Measurements from ENCODE around the gene ST8SIA2.

ST8SIA2 gene

DNA sequence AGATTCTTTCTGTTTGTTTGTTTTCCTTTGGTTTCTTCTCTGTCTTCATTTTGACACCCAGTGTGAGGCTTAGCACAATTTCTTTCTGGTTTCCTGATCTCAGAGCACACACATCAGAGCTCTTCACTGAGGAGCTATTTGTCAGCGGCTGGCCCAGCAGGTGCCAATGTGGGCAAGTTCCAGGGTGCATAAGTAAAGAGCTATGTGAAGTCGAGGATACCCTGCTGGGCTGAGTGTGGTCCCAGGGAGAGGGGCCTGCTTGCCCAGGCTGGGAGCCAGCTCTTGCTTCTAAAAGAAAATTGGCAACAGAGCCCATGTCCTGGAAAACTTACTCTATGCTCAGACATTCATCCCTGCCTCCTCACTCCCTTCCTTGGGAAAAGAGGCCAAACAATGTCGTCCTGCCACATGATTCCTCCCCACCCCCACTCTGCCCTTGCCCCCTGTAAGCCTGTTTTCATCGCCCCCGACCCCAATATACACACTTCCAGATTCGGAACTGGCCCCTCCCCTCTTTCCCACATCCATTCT, 101.2 kb downstream of the ST8SIA2 start:
- DNase-seq (ENCODE audit: low read depth), result no peak

DNA sequence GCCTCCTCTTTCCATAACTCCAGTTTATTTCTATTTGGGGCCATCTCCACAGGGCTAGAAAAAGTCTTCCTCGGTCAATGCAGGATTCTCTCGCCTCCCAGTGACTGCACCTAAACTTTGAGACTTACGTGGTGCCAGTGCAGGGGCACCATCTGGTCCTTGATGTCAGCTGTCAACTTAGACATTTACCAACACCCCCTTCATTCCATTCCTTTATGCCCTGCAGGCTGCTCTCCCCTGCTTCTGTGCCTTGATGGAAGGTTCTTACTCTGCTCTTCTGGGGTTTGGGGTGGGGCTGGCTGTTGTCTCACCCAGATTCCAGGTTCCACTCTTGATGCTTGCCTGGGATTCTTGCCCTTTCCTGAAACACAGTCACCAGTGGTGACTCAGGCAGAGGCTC, 101.8 kb downstream of the ST8SIA2 start:
- no peak for DNase-seq (ENCODE audit: low read depth)

DNA sequence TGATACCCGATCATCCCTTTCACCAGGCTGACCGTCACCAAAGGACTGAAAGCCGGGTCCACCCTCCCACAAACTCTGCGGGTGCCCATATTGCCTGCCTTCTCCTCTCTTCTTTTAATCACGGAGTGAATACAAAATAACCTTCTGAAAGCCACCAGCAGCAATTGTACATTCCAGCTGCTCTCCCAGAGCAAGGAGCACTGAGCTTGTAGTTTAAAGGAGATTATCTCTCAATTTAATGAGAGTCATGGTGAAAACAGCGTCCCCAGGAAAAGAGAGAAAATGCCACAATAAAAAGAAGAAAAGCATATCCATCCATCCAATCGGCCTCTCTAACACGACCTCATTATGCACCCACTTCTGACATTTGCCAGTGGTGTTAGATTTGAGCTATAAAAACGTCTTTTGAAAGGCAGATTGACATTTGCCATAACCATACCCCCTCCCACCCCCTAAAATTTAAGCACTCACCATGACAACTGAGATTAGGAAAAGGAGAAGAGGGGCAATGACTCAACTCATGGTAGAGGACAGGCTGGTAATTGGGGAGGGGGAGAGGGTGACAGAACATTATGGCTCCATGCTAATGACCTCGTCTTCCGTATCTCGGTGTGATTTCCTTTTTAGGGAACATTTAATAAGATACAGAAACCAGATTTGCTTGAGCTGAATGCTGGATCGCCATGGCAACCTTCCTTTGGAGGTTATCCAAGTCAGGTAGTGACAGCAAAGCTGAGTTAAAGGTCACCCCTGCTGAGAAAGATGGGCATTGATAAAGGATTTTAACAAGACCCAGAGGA, 106.2 kb downstream of the ST8SIA2 start:
- DNase-seq (ENCODE audit: low read depth), result no peak

DNA sequence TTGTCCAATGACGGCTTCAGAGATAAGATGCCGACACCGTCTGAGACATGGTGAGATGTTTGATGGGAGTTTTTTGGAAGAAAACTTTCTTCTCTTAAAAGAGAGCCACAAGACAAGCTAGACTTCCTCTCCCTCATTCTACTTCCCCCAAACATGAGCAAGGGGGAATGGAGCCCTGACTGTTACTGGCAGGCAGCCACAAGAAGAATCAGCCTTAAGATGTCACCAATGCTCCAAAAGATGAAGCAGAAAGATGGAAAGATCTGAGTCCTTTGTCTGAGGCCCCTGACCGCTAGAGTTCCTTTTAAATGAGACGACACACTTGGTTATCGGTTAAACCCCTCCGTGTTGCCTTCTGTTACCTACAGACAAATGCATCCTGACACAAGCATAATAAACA, 108.7 kb downstream of the ST8SIA2 start:
- DNase-seq (ENCODE audit: low read depth), result no peak

DNA sequence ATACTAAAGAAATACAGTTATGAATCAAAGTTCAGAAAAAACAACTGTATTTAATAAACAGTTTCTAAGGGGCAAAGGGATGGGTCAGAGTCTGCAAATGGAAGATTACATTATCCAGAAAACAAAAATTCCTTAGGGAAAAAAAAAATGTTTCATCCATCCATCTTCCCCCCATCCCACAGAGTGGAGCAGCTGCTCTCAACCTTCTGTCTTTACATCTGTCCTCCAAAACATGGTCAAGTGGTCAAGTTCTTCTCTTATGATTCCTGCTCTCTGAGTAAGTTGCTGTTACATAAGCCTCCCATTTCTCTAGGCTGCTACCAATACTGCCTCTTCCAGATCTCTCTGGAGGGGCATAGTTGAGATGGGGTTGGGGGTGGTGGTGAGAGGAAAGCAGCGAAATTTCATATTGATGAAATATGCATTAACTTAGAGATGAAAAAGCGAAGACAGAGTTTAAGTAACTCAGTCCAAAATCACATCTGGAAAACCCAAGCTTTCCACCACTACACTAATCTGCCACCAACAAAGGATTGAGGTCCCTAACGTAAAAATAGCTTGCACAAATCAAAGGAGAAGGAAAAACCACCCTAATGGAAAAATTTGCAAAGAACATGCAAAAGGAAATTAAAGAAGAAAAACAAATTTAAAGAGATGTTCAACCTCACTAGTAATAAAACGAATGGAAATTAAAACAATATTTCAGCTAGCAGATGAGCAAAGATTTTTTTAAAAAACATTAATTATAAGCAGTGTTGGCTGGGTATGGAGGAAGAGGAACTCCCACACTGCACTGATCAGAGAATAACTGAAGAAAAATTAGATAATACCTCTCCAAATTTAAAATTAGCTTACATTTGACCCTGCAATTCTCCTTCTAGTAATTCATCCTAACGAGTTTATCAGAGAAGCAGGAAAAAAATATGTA, 109.5 kb downstream of the ST8SIA2 start:
- DNase-seq (ENCODE audit: low read depth), result no peak

DNA sequence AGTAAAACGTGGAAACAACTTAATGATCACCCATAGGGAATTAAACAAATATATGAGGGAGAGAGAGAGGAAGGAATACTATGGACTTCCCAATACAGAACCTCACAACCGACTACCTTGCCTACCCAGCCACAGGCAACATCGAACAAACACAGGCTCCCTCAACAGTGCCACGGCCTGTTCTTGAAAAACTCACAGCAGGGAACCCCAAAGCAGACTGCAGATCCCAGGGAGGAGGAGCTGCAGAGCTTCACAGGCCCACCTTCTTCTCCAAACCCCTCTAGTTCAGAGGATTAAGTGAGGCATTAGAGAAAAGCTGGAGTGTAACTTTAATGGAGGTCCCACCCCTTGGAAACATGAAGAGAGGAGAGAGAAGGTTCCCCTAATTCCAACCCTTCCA, 110.2 kb downstream of the ST8SIA2 start:
- no peak for DNase-seq (ENCODE audit: low read depth)

DNA sequence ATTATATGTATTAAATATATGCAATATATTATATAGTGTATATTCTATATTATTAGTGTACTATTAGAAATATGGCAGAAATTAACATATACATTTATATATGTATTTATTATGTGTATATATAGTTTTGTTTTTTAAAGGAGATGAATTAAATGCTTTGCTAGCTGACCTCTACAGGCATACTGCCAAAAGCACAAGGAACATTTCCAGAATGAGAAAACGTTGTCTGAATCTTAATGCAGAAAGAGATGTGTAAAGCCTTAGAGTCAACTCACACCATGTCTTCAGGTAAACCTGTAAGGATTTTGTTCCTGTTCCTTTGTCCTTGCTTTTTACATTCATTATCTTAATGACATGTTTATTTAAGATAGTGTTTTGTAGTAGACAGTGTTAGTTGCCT, 111.9 kb downstream of the ST8SIA2 start:
- DNase-seq (ENCODE audit: low read depth), result no peak

DNA sequence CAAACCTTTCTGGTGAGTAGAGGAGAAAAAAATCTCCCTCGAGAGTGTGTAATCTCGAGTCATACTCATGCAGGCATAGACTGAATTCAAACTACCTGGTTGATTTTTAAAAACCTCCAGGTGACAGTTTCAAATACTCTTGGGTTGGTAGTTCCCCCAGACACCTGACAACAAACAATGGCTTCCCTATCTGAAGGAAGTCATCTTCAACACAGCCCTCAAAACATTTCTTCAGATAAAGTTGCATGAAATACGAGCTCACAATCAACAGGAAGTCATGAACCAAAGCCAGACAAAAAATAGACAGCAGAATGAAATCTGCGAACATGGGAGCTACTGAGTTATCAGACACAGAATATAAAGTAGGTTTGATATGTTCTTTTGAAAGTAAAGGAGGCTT, 112.8 kb downstream of the ST8SIA2 start:
- DNase-seq (ENCODE audit: low read depth), result no peak

DNA sequence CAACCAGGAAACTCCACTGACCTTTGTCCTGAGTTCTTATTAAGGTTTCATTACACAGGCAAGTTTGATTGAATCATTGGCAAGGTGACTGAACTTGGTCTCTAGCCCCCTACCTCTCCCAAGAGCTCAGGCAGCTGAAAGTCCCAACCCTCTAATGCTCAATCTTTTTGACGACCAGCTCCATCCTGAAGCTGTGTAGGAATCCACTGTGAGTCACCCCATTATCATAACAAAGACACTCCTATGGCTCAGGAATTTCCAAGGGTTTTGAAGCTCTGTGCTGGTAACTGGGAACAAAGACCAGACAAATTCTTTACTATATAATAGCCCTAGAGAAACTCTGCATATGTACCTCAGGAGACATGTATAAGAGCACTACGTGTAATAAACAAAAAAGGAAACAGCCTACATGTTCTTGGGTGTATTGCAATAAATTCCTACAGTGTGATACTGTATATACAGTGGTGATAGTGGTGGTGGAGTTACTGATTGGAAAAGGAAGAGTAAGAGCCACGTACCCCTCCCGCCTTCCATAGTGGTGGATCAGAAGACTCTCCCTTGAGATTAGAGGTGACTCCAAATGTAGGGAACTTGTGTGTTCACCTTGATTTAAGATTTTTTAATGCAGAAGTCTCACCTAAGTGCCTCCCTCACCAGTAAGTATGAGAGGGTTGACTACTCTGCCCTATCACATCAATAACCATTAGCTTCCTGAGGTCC, 116.6 kb downstream of the ST8SIA2 start:
- DNase-seq (ENCODE audit: low read depth), result no peak
